HFF-Myc (cell line): ENCODE data around the gene ZNG1A.
"Not testable (repeated sequence)": the region's sequence is repeated elsewhere in the genome, so short reads cannot be mapped to it uniquely, and the experiment has no call there.

Source experiments
- DNase-seq: peaks from one replicate; pipeline ENCODE4 v3.0.0-alpha.2; 2011; ENCODE audit warnings: low read depth; ENCODE audit errors: extremely low read depth
- H3K4me3 ChIP-seq: replicated peaks from 2 replicates; pipeline ENCODE4 v1.5.1; 2011; ENCODE audit warnings: low read depth, mild to moderate bottlenecking, control low read depth, low read length

Gene ZNG1A

GRCh38 chr9:88396-89037, 90.3 kb downstream of the ZNG1A start:
- not testable (repeated sequence) for H3K4me3 ChIP-seq, DNase-seq

GRCh38 chr9:87860-88259, 91.0 kb downstream of the ZNG1A start:
- H3K4me3 ChIP-seq, DNase-seq: not testable (repeated sequence)

GRCh38 chr9:87105-87504, 91.8 kb downstream of the ZNG1A start:
- not testable (repeated sequence) for H3K4me3 ChIP-seq, DNase-seq

- H3K4me3 ChIP-seq, DNase-seq: not testable (repeated sequence)
These were observed 92.2 kb downstream of the ZNG1A start for GRCh38 chr9:86697-87096.

GRCh38 chr9:82932-83689, 95.7 kb downstream of the ZNG1A start:
- not testable (repeated sequence) for H3K4me3 ChIP-seq, DNase-seq

- not testable (repeated sequence) for DNase-seq
These were observed 100.5 kb downstream of the ZNG1A start for GRCh38 chr9:78333-78732.

GRCh38 chr9:76389-76788, 102.5 kb downstream of the ZNG1A start:
- H3K4me3 ChIP-seq, DNase-seq: not testable (repeated sequence)

More at GRCh38 chr9:78333-78732, 100.5 kb downstream of the ZNG1A start:
- not testable (repeated sequence) for H3K4me3 ChIP-seq

GRCh38 chr9:73900-74525, 104.8 kb downstream of the ZNG1A start:
- not testable (repeated sequence) for H3K4me3 ChIP-seq, DNase-seq

- not testable (repeated sequence) for DNase-seq, H3K4me3 ChIP-seq
These were observed 105.6 kb downstream of the ZNG1A start for GRCh38 chr9:73076-73899.
